ENCODE results near the gene DARS2.

GRCh38 chr1:173867141-173867752 lies 42.8 kb downstream of the DARS2 start:
- TF ChIP-seq CTCF (IDR thresholded peaks at IDR 0.05): no peak
- TF ChIP-seq POLR2AphosphoS5 (IDR thresholded peaks at IDR 0.05): no peak
